ENCODE measurements around the gene COL13A1.

- TF ChIP-seq ARNT (IDR thresholded peaks at IDR 0.05) (no peak), HDGF (IDR thresholded peaks at IDR 0.05; ENCODE audit: borderline replicate concordance) (no peak), SP1 (IDR thresholded peaks at IDR 0.05) (no peak), FOXA1 (IDR thresholded peaks at IDR 0.05) (no peak), FOXK2 (IDR thresholded peaks at IDR 0.05) (no peak), SUZ12 (IDR thresholded peaks at IDR 0.05) (no peak), BHLHE40 (IDR thresholded peaks at IDR 0.05; ENCODE audit: borderline replicate concordance) (no peak), PKNOX1 (IDR thresholded peaks at IDR 0.05) (no peak), NFRKB (IDR thresholded peaks at IDR 0.05) (no peak)
These were observed 27.1 kb upstream of the COL13A1 start for GRCh38 chr10:69774596-69774995.

All from HEK293T (cell line).